Measurements from ENCODE around the gene CCSER1. TPM values are rescaled to one million over a fixed set of nuclear protein-coding genes. Genes with fewer than 3 reads are reported as not detected.
"Not testable (repeated sequence)": the region's sequence is repeated elsewhere in the genome, so short reads cannot be mapped to it uniquely, and the experiment has no call there.

The CCSER1 gene
- total RNA-seq, 3 donors from 2014 or later (not counting 1 experiment from before 2014, with no cell fraction given): 0.87 to 1.1 (median 1.1) TPM

GRCh38 chr4:90299373-90299772 lies 172.2 kb downstream of the CCSER1 start:
- no peaks in the 10 kb centered on the region for H3K27me3 ChIP-seq (ENCODE audit: control insufficient read depth, insufficient read depth, low read length)
- H3K4me1 ChIP-seq (ENCODE audit: control insufficient read depth, insufficient read depth, low read length): no peaks in the 10 kb centered on the region
- ATAC-seq (no peak), DNase-seq (no peak)
- no peaks in the 10 kb centered on the region for H3K36me3 Mint-ChIP-seq
- H3K27me3 Mint-ChIP-seq (ENCODE audit: low read depth in 2 of 2): no peaks in the 10 kb centered on the region
- no peak overlapping the region for H3K4me3 Mint-ChIP-seq
- H3K9me3 ChIP-seq (ENCODE audit: control insufficient read depth, insufficient read depth, low read length): no peaks in the 10 kb centered on the region
- intact Hi-C loops (cut with micrococcal nuclease): no loop called here
- H3K4me3 ChIP-seq (ENCODE audit: low read length): no peak overlapping the region
- no peak overlapping the region for H3K27ac ChIP-seq (ENCODE audit: low read length)
- H3K9me3 Mint-ChIP-seq: peaks cover 4 to 7% of the 10 kb centered on the region in 2 donors
- H3K27ac Mint-ChIP-seq: no peak overlapping the region
- H3K4me1 Mint-ChIP-seq: no peaks in the 10 kb centered on the region
- no peak for TF ChIP-seq CTCF (IDR thresholded peaks at IDR 0.05)
- no CpG with 5 or more reads among the region's 1 CpG for WGBS (ENCODE audit: insufficient coverage)
- H3K36me3 ChIP-seq (ENCODE audit: control insufficient read depth, insufficient read depth, low read length): no peaks in the 10 kb centered on the region

DNA sequence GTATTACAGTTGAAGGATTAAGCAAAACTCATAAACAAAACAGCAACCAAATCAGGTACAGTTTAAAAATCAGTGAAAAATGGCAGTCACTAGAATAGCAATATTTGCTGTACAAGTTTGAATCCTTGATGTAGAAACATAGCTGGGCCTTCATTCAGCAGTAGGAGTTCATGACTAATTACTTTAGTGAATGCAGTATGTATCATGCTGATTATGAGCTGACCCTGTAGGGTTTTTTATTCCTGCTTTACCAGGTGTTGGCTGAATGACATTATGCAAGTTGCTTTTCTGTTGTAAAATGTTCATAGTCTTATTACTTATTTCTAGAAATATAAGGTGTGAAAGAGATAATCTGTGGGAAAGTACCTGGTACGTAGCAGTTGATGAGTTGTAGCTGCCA lies 179.6 kb downstream of the CCSER1 start:
- H3K27ac Mint-ChIP-seq: no peak overlapping the region
- H3K36me3 Mint-ChIP-seq: no peaks in the 10 kb centered on the region
- H3K4me1 Mint-ChIP-seq: no peaks in the 10 kb centered on the region
- Histone ChIP-seq H3K9me3 (ENCODE audit: control insufficient read depth, insufficient read depth, low read length) (no peaks in the 10 kb centered on the region), H3K27me3 (ENCODE audit: control insufficient read depth, insufficient read depth, low read length) (no peaks in the 10 kb centered on the region), H3K4me3 (ENCODE audit: low read length) (no peak overlapping the region), H3K27ac (ENCODE audit: low read length) (no peak overlapping the region), H3K36me3 (ENCODE audit: control insufficient read depth, insufficient read depth, low read length) (no peaks in the 10 kb centered on the region), H3K4me1 (ENCODE audit: control insufficient read depth, insufficient read depth, low read length) (no peaks in the 10 kb centered on the region)
- H3K4me3 Mint-ChIP-seq: no peak overlapping the region
- H3K27me3 Mint-ChIP-seq (ENCODE audit: low read depth in 2 of 2): no peaks in the 10 kb centered on the region
- WGBS (ENCODE audit: insufficient coverage): no CpG with 5 or more reads among the region's 1 CpG
- intact Hi-C loops (cut with micrococcal nuclease): no loop called here
- DNase-seq (no peak), ATAC-seq (no peak)
- peaks cover 3 to 4% of the 10 kb centered on the region in 2 donors for H3K9me3 Mint-ChIP-seq
- no peak for TF ChIP-seq CTCF (IDR thresholded peaks at IDR 0.05)

DNA sequence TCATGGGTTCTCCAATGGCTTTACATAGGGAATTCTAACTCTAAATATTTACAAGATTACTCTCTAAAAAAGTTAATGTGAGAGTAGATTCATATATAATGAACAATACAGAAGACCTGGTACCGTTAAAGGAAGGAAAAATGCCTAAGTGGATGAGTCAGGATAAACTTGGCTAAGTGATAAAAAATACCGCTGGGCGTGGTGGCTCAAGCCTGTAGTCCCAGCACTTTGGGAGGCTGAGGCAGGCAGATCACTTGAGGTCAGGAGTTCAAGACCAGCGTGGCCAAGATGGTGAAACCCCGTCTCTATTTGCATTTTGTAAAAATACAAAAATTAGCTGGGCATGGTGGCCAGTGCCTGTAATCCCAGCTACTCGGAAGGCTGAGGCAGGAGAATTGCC lies 189.9 kb downstream of the CCSER1 start:
- DNase-seq; H3K27me3 ChIP-seq (ENCODE audit: control insufficient read depth, insufficient read depth, low read length); H3K27me3 Mint-ChIP-seq (ENCODE audit: low read depth in 2 of 2); H3K4me1 Mint-ChIP-seq; H3K27ac Mint-ChIP-seq; H3K9me3 ChIP-seq (ENCODE audit: control insufficient read depth, insufficient read depth, low read length); H3K9me3 Mint-ChIP-seq; H3K4me3 Mint-ChIP-seq; H3K27ac ChIP-seq (ENCODE audit: low read length); H3K36me3 ChIP-seq (ENCODE audit: control insufficient read depth, insufficient read depth, low read length); ATAC-seq; intact Hi-C loops (cut with micrococcal nuclease); H3K36me3 Mint-ChIP-seq; H3K4me1 ChIP-seq (ENCODE audit: control insufficient read depth, insufficient read depth, low read length); H3K4me3 ChIP-seq (ENCODE audit: low read length): not testable (repeated sequence)
- WGBS (ENCODE audit: insufficient coverage): 83% methylated on average over 6 of the region's 6 CpGs

- ATAC-seq (no peak), DNase-seq (no peak)
- Histone ChIP-seq H3K36me3 (ENCODE audit: control insufficient read depth, insufficient read depth, low read length) (no peaks in the 10 kb centered on the region), H3K4me3 (ENCODE audit: low read length) (no peak overlapping the region), H3K27me3 (ENCODE audit: control insufficient read depth, insufficient read depth, low read length) (no peaks in the 10 kb centered on the region), H3K4me1 (ENCODE audit: control insufficient read depth, insufficient read depth, low read length) (no peaks in the 10 kb centered on the region), H3K9me3 (ENCODE audit: control insufficient read depth, insufficient read depth, low read length) (no peaks in the 10 kb centered on the region), H3K27ac (ENCODE audit: low read length) (no peak overlapping the region)
- peaks cover 0 to 4% of the 10 kb centered on the region in 2 donors for H3K9me3 Mint-ChIP-seq
- intact Hi-C loops (cut with micrococcal nuclease): no loop called here
- H3K27ac Mint-ChIP-seq: no peak overlapping the region
- no peak for TF ChIP-seq CTCF (IDR thresholded peaks at IDR 0.05)
- H3K27me3 Mint-ChIP-seq (ENCODE audit: low read depth in 2 of 2): no peaks in the 10 kb centered on the region
- no peaks in the 10 kb centered on the region for H3K36me3 Mint-ChIP-seq
- H3K4me1 Mint-ChIP-seq: no peaks in the 10 kb centered on the region
- H3K4me3 Mint-ChIP-seq: no peak overlapping the region
- 81% methylated on average over 2 of the region's 2 CpGs for WGBS (ENCODE audit: insufficient coverage)
Observed at GRCh38 chr4:90317785-90318184, 190.6 kb downstream of the CCSER1 start.
